ENCODE data around the gene ZNF292. TPM values are rescaled to one million over a fixed set of nuclear protein-coding genes. Genes with fewer than 3 reads are reported as not detected.

The ZNF292 gene
- total and polyA plus RNA-seq, 2 donors (not counting 1 experiment from before 2014, with no cell fraction given) = 10.1 to 84.1 TPM

GRCh38 chr6:87146363-87146762, 9.0 kb upstream of the ZNF292 start:
- no peaks in the 10 kb centered on the region for H3K36me3 ChIP-seq (replicated peaks in 1 of 2; ENCODE audit: control extremely low read depth in 1 of 2, control insufficient read depth in 1 of 2, extremely low read depth in 1 of 2, insufficient read depth in 2 of 2, low read length in 1 of 2)
- CTCF ChIA-PET = interaction anchor here (0.8 to 1.0 kb wide), 2 partner anchors 52 to 1725 kb away, joined by 3 to 5 read pairs; no protein-coding TSS in a partner anchor
- intact Hi-C loops (cut with micrococcal nuclease) = no loop called here
- 60% methylated on average over 1 of the region's 3 CpGs for WGBS (ENCODE audit: insufficient coverage)
- ATAC-seq (ENCODE audit: low read depth) (no peak), DNase-seq (no peak)
- H3K27ac Mint-ChIP-seq = peak overlapping the region; percentile 20
- POLR2A ChIA-PET = no interaction called here
- H3K9me3 Mint-ChIP-seq (ENCODE audit: insufficient read depth) = no peaks in the 10 kb centered on the region
- H3K4me2 ChIP-seq (replicated peaks; ENCODE audit: low read depth, low read length, poor library complexity, severe bottlenecking) = peak overlapping the region; percentile 30
- peaks cover 2% of the 10 kb centered on the region in 2 donors for H3K4me1 ChIP-seq (ENCODE audit: control insufficient read depth in 2 of 2, insufficient read depth in 2 of 2, low read length in 2 of 2)
- H3K9me3 ChIP-seq (ENCODE audit: control extremely low read depth in 1 of 3, control insufficient read depth in 2 of 3, insufficient read depth in 1 of 3, low read length in 2 of 3) = no peaks in the 10 kb centered on the region
- peak overlapping the region; percentile 31 for H3K9ac ChIP-seq (ENCODE audit: low read length)
- TF ChIP-seq, protein P1, sequence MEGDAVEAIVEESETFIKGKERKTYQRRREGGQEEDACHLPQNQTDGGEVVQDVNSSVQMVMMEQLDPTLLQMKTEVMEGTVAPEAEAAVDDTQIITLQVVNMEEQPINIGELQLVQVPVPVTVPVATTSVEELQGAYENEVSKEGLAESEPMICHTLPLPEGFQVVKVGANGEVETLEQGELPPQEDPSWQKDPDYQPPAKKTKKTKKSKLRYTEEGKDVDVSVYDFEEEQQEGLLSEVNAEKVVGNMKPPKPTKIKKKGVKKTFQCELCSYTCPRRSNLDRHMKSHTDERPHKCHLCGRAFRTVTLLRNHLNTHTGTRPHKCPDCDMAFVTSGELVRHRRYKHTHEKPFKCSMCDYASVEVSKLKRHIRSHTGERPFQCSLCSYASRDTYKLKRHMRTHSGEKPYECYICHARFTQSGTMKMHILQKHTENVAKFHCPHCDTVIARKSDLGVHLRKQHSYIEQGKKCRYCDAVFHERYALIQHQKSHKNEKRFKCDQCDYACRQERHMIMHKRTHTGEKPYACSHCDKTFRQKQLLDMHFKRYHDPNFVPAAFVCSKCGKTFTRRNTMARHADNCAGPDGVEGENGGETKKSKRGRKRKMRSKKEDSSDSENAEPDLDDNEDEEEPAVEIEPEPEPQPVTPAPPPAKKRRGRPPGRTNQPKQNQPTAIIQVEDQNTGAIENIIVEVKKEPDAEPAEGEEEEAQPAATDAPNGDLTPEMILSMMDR (IDR thresholded peaks at IDR 0.05) = no peak
- TF ChIP-seq EZH2 (IDR thresholded peaks at IDR 0.05; ENCODE audit: borderline replicate concordance, insufficient read depth, low read depth, low read length, poor library complexity, severe bottlenecking) = no peak
- no peaks in the 10 kb centered on the region for H3K27me3 ChIP-seq (replicated peaks in 1 of 4; ENCODE audit: control extremely low read depth in 1 of 4, control insufficient read depth in 3 of 4, insufficient read depth in 4 of 4, low read length in 3 of 4)
- no peak overlapping the region for H3K27ac ChIP-seq (ENCODE audit: low read length in 2 of 2)
- peak overlapping the region; percentile 68 for H3K4me3 Mint-ChIP-seq
- peaks cover 9% of the 10 kb centered on the region for H3K4me1 Mint-ChIP-seq
- H2AFZ ChIP-seq (ENCODE audit: insufficient read depth, low read depth, low read length, poor library complexity, severe bottlenecking) = peak overlapping the region; percentile 26
- H3K4me3 ChIP-seq (ENCODE audit: control extremely low read depth in 1 of 5, extremely low read depth in 1 of 5, insufficient read depth in 1 of 5, low read depth in 2 of 5, low read length in 4 of 5) = peak overlapping the region in 3 of 5 experiments; percentile 12 to 48 (median 32)
- H3K79me2 ChIP-seq (ENCODE audit: control insufficient read depth, insufficient read depth, low read length) = peaks cover 6% of the 10 kb centered on the region
- no peaks in the 10 kb centered on the region for H3K27me3 Mint-ChIP-seq
- no peaks in the 10 kb centered on the region for H4K20me1 ChIP-seq (ENCODE audit: control insufficient read depth, insufficient read depth, low read length, poor library complexity, severe bottlenecking)

- no peaks in the 10 kb centered on the region for H3K27me3 Mint-ChIP-seq
- no peak overlapping the region for H3K27ac Mint-ChIP-seq
- intact Hi-C loops (cut with micrococcal nuclease) = loop anchor here (10.0 kb wide), 2 partner anchors 1476 to 1934 kb away; partner anchors contain the start of gene PNRC1
- peaks cover 40% of the 10 kb centered on the region for H3K4me1 Mint-ChIP-seq
- peak overlapping the region; percentile 23 for H3K4me3 Mint-ChIP-seq
- no peaks in the 10 kb centered on the region for H3K9me3 ChIP-seq (ENCODE audit: control extremely low read depth in 1 of 3, control insufficient read depth in 2 of 3, insufficient read depth in 1 of 3, low read length in 2 of 3)
- TF ChIP-seq, protein P1 (IDR thresholded peaks at IDR 0.05) = no peak
- TF ChIP-seq EZH2 (IDR thresholded peaks at IDR 0.05; ENCODE audit: borderline replicate concordance, insufficient read depth, low read depth, low read length, poor library complexity, severe bottlenecking) = no peak
- no peak overlapping the region for H3K27ac ChIP-seq (ENCODE audit: low read length in 2 of 2)
- H3K9me3 Mint-ChIP-seq (ENCODE audit: insufficient read depth) = no peaks in the 10 kb centered on the region
- H3K4me1 ChIP-seq (ENCODE audit: control insufficient read depth in 2 of 2, insufficient read depth in 2 of 2, low read length in 2 of 2) = peaks cover 17 to 25% of the 10 kb centered on the region in 2 donors
- no peak overlapping the region for H3K4me2 ChIP-seq (replicated peaks; ENCODE audit: low read depth, low read length, poor library complexity, severe bottlenecking)
- no peak overlapping the region for H2AFZ ChIP-seq (ENCODE audit: insufficient read depth, low read depth, low read length, poor library complexity, severe bottlenecking)
- no peaks in the 10 kb centered on the region for H3K36me3 ChIP-seq (replicated peaks in 1 of 2; ENCODE audit: control extremely low read depth in 1 of 2, control insufficient read depth in 1 of 2, extremely low read depth in 1 of 2, insufficient read depth in 2 of 2, low read length in 1 of 2)
- H4K20me1 ChIP-seq (ENCODE audit: control insufficient read depth, insufficient read depth, low read length, poor library complexity, severe bottlenecking) = no peaks in the 10 kb centered on the region
- POLR2A ChIA-PET = no interaction called here
- ATAC-seq (ENCODE audit: low read depth) = no peak
- DNase-seq = no peak
- no peaks in the 10 kb centered on the region for H3K27me3 ChIP-seq (replicated peaks in 1 of 4; ENCODE audit: control extremely low read depth in 1 of 4, control insufficient read depth in 3 of 4, insufficient read depth in 4 of 4, low read length in 3 of 4)
- peaks cover 42% of the 10 kb centered on the region for H3K79me2 ChIP-seq (ENCODE audit: control insufficient read depth, insufficient read depth, low read length)
- H3K4me3 ChIP-seq (ENCODE audit: control extremely low read depth in 1 of 5, extremely low read depth in 1 of 5, insufficient read depth in 1 of 5, low read depth in 2 of 5, low read length in 4 of 5) = no peak overlapping the region
- CTCF ChIA-PET = no interaction called here
- H3K9ac ChIP-seq (ENCODE audit: low read length) = no peak overlapping the region
Measured at GRCh38 chr6:87150406-87150805, 5.0 kb upstream of the ZNF292 start.

Data from B cell (primary cell).